Bronchial epithelial cell (primary cell): ENCODE data around the gene EIF4B. TPM values are rescaled to one million over a fixed set of nuclear protein-coding genes. Genes with fewer than 3 reads are reported as not detected.

Experiments
- DNase-seq: peaks from one replicate; pipeline ENCODE4 v3.0.0-alpha.2; 2010; ENCODE audit warnings: low read depth
- FAIRE-seq: peaks from 2 replicates; lab custom pipeline; 2011; peaks lifted over from hg19 to GRCh38; lab: Jason Lieb, UNC
- H3K27me3 ChIP-seq: 2 replicates; pipeline ENCODE4 v1.5.1; 2011; ENCODE audit warnings: low read length; ENCODE audit not compliant: control insufficient read depth, insufficient read depth
- H3K36me3 ChIP-seq: 2 replicates; pipeline ENCODE4 v1.5.1; 2011; ENCODE audit warnings: low read length; ENCODE audit not compliant: control insufficient read depth, insufficient read depth
- H3K4me3 ChIP-seq: 2 replicates; pipeline ENCODE4 v1.5.1; 2011; ENCODE audit warnings: mild to moderate bottlenecking, low read depth, low read length, control low read depth
- CTCF ChIP-seq: IDR thresholded peaks from 2 replicates; pipeline ENCODE4 v1.5.1; 2011; ENCODE audit warnings: mild to moderate bottlenecking, moderate library complexity, low read length, control low read depth, inconsistent platforms; ENCODE audit not compliant: insufficient read depth, severe bottlenecking
- total RNA-seq: library from RNA; depleted of rRNA; stranded (reverse); fragments of >200 nt; gene quantifications from 2 replicates; pipeline ENCODE4 v1.2.1, GENCODE V29; 2014

The EIF4B gene
- total RNA-seq, 1 donor from 2014 or later: 2,183 TPM

GRCh38 chr12:53077030-53077429, 70.8 kb downstream of the EIF4B start:
- H3K27me3 ChIP-seq: no peaks in the 10 kb centered on the region
- H3K36me3 ChIP-seq: peaks cover 21% of the 10 kb centered on the region
- TF ChIP-seq CTCF: no peak
- H3K4me3 ChIP-seq: no peak overlapping the region
- FAIRE-seq (no peak), DNase-seq (no peak)

- H3K4me3 ChIP-seq: peak overlapping the region; percentile 56
- peaks cover 20% of the 10 kb centered on the region for H3K36me3 ChIP-seq
- FAIRE-seq (no peak), DNase-seq (peak; percentile 37)
- H3K27me3 ChIP-seq: no peaks in the 10 kb centered on the region
- TF ChIP-seq CTCF: no peak
Observed at GRCh38 chr12:53078425-53079225, 72.4 kb downstream of the EIF4B start.

GRCh38 chr12:53079226-53080117, 73.2 kb downstream of the EIF4B start, which contains the start of gene SPRYD3:
TSS of gene SPRYD3 (minus strand) at chr12:53079390. CDS start at chr12:53079333, 57 bp downstream.
- DNase-seq: peak; percentile 77

GRCh38 chr12:53082637-53083175, 76.5 kb downstream of the EIF4B start:
- Histone ChIP-seq H3K4me3 (no peak overlapping the region), H3K36me3 (no peaks in the 10 kb centered on the region), H3K27me3 (no peaks in the 10 kb centered on the region)
- DNase-seq: no peak
- no peak for TF ChIP-seq CTCF
- FAIRE-seq: no peak

More at GRCh38 chr12:53079226-53080117, 73.2 kb downstream of the EIF4B start, which contains the start of gene SPRYD3:
- TF ChIP-seq CTCF: no peak
- FAIRE-seq: no peak
- Histone ChIP-seq H3K36me3 (peaks cover 15% of the 10 kb centered on the region), H3K4me3 (peak within 1 kb of the TSS; percentile 56), H3K27me3 (no peaks in the 10 kb centered on the region)

- H3K27me3 ChIP-seq: no peaks in the 10 kb centered on the region
- no peaks in the 10 kb centered on the region for H3K36me3 ChIP-seq
- TF ChIP-seq CTCF: no peak
- DNase-seq (no peak), FAIRE-seq (no peak)
- no peak overlapping the region for H3K4me3 ChIP-seq
Observed at GRCh38 chr12:53086361-53086760, 80.1 kb downstream of the EIF4B start.
